Erythroblast (primary cell): ENCODE measurements around the gene HELT.

Experiments used
- GATA1 ChIP-seq: IDR thresholded peaks from 2 replicates; pipeline ENCODE4 v1.6.1; 2011; ENCODE audit warnings: low read depth, mild to moderate bottlenecking, control low read depth, low read length, moderate library complexity
- POLR2A ChIP-seq: IDR thresholded peaks from 2 replicates; pipeline ENCODE4 v1.6.1; 2011; ENCODE audit warnings: mild to moderate bottlenecking, low read length

GRCh38 chr4:185031611-185032010 is 13.3 kb downstream of the HELT start:
- TF ChIP-seq POLR2A = no peak
- no peak for TF ChIP-seq GATA1
